Erythroblast (primary cell): ENCODE measurements around the gene PCDH9.
"Not testable (repeated sequence)": the region's sequence is repeated elsewhere in the genome, so short reads cannot be mapped to it uniquely, and the experiment has no call there.

Experiments used
- DNase-seq, 2 experiments: peaks; one replicate each; lab custom pipeline; 2025; lab: John Stamatoyannopoulos, UW
- GATA1 ChIP-seq: IDR thresholded peaks from 2 replicates; pipeline ENCODE4 v1.6.1; 2011; ENCODE audit warnings: low read depth, mild to moderate bottlenecking, control low read depth, low read length, moderate library complexity
- POLR2A ChIP-seq: IDR thresholded peaks from 2 replicates; pipeline ENCODE4 v1.6.1; 2011; ENCODE audit warnings: mild to moderate bottlenecking, low read length

The PCDH9 gene

GRCh38 chr13:66624302-66624701, 605.8 kb downstream of the PCDH9 start:
- no peak for DNase-seq
- TF ChIP-seq POLR2A = no peak
- TF ChIP-seq GATA1 = no peak

GRCh38 chr13:66623129-66623820, 606.9 kb downstream of the PCDH9 start:
- TF ChIP-seq GATA1 = no peak
- TF ChIP-seq POLR2A = no peak
- DNase-seq = no peak

GRCh38 chr13:66621906-66622447, 608.2 kb downstream of the PCDH9 start:
- not testable (repeated sequence) for DNase-seq

GRCh38 chr13:66618702-66619101, 611.4 kb downstream of the PCDH9 start:
- DNase-seq = no peak
- no peak for TF ChIP-seq POLR2A
- TF ChIP-seq GATA1 = no peak

GRCh38 chr13:66617786-66618185, 612.4 kb downstream of the PCDH9 start:
- no peak for DNase-seq
- TF ChIP-seq GATA1 (no peak), POLR2A (no peak)

GRCh38 chr13:66612983-66613382, 617.2 kb downstream of the PCDH9 start:
- TF ChIP-seq GATA1 (no peak), POLR2A (no peak)

GRCh38 chr13:66586489-66586888, 643.6 kb downstream of the PCDH9 start:
- no peak for DNase-seq
- TF ChIP-seq POLR2A = no peak
- TF ChIP-seq GATA1 = no peak

More at GRCh38 chr13:66612983-66613382, 617.2 kb downstream of the PCDH9 start:
- no peak for DNase-seq

GRCh38 chr13:66585669-66586203, 644.4 kb downstream of the PCDH9 start:
- TF ChIP-seq GATA1 = no peak
- TF ChIP-seq POLR2A = no peak
- DNase-seq = no peak

- DNase-seq = no peak
- TF ChIP-seq GATA1 (no peak), POLR2A (no peak)
Measured at GRCh38 chr13:66581675-66582074, 648.5 kb downstream of the PCDH9 start.

- TF ChIP-seq GATA1 (no peak), POLR2A (no peak)
- no peak for DNase-seq
Measured at GRCh38 chr13:66578305-66578704, 651.8 kb downstream of the PCDH9 start.

GRCh38 chr13:66577358-66577757, 652.8 kb downstream of the PCDH9 start:
- TF ChIP-seq GATA1 (no peak), POLR2A (no peak)
- DNase-seq = no peak

GRCh38 chr13:66576381-66576780, 653.8 kb downstream of the PCDH9 start:
- TF ChIP-seq POLR2A (no peak), GATA1 (no peak)
- no peak for DNase-seq

GRCh38 chr13:66574606-66575005, 655.5 kb downstream of the PCDH9 start:
- DNase-seq = no peak

GRCh38 chr13:66567899-66568612, 662.1 kb downstream of the PCDH9 start:
- DNase-seq = peak; percentile 32 to 70
- TF ChIP-seq POLR2A = no peak
- TF ChIP-seq GATA1 = no peak

More at GRCh38 chr13:66574606-66575005, 655.5 kb downstream of the PCDH9 start:
- TF ChIP-seq POLR2A (no peak), GATA1 (no peak)
